ENCODE measurements around the gene SSR3.

- TF ChIP-seq CTCF (IDR thresholded peaks at IDR 0.05) (no peak), POLR2A (IDR thresholded peaks at IDR 0.05) (no peak)
Measured at GRCh38 chr3:156551746-156552145, 3.2 kb downstream of the SSR3 start.
